ENCODE data around the gene SLIT3.

SLIT3 gene

DNA sequence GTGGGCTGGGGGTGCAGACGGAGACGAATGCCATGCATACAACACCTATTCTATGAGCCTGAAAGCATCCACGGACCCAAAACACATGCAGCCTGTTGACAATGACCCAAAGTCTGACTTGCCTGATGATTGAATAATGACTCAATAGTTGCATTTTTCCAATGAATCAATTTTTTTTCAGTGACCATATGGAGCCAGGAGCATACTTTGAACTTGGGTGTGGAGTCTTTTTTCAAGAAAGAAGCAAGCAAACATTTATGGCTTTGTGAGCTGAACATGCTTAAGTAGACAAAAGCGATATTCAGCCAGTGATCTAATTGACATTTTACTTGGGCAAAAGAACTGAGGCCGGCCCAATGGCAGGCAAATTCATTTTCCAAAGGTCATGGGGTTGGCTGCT, 437.9 kb downstream of the SLIT3 start:
- no peak overlapping the region for H3K4me3 ChIP-seq (ENCODE audit: low read depth, low read length)
- TF ChIP-seq CTCF (IDR thresholded peaks at IDR 0.05; ENCODE audit: low read depth, low read length, missing control alignments), result no peak
- DNase-seq (ENCODE audit: low read depth), result no peak

DNA sequence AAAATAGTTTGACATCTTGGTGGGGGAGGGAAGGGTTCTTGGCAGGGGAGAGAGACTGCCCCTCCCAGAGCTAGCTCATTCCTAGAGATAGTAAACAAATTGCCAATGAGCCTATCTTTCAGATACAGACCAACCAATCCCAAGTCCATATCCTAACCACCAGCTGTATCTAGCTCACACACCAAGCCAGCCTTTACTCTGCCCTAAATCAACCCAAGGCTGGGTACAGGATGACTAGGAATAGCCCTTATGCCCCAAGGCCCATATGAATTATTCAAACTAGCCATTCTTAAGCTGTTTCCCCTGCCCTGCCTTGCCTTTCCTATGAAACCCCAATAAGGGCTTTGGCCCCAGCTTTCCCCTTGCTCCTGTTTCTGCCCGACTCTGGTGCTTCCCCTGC, 440.4 kb downstream of the SLIT3 start:
- no peak overlapping the region for H3K4me3 ChIP-seq (ENCODE audit: low read depth, low read length)
- no peak for TF ChIP-seq CTCF (IDR thresholded peaks at IDR 0.05; ENCODE audit: low read depth, low read length, missing control alignments)
- DNase-seq (ENCODE audit: low read depth), result no peak

- TF ChIP-seq CTCF (IDR thresholded peaks at IDR 0.05; ENCODE audit: low read depth, low read length, missing control alignments), result no peak
- no peak overlapping the region for H3K4me3 ChIP-seq (ENCODE audit: low read depth, low read length)
- DNase-seq (ENCODE audit: low read depth), result no peak
Measured at GRCh38 chr5:168860081-168860480, 440.9 kb downstream of the SLIT3 start.

- no peak overlapping the region for H3K4me3 ChIP-seq (ENCODE audit: low read depth, low read length)
- DNase-seq (ENCODE audit: low read depth), result no peak
- TF ChIP-seq CTCF (IDR thresholded peaks at IDR 0.05; ENCODE audit: low read depth, low read length, missing control alignments), result no peak
Measured at GRCh38 chr5:168859471-168859870, 441.5 kb downstream of the SLIT3 start.

DNA sequence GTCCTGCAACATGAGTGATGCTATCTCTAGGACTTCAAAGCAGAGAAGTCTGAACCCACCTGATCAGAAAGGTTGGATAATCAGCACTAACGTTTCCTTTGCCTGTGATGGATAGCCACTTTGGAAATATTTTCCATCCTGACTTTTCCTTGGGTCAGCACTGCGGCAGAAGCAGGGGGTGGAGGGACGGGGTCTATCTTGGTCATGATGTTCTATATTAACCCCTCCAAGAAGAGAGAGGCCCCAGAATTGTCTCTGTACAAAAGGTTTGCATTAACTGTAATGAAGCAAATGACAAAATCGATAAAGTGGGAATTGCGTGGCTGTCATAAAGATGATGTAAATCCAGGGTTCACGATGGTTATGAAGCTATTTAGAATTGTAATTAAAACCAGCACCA, 441.9 kb downstream of the SLIT3 start:
- no peak for TF ChIP-seq CTCF (IDR thresholded peaks at IDR 0.05; ENCODE audit: low read depth, low read length, missing control alignments)
- DNase-seq (ENCODE audit: low read depth), result no peak
- H3K4me3 ChIP-seq (ENCODE audit: low read depth, low read length), result no peak overlapping the region

GRCh38 chr5:168858371-168858770, 442.6 kb downstream of the SLIT3 start:
- no peak for DNase-seq (ENCODE audit: low read depth)
- H3K4me3 ChIP-seq (ENCODE audit: low read depth, low read length), result no peak overlapping the region
- TF ChIP-seq CTCF (IDR thresholded peaks at IDR 0.05; ENCODE audit: low read depth, low read length, missing control alignments), result no peak

DNA sequence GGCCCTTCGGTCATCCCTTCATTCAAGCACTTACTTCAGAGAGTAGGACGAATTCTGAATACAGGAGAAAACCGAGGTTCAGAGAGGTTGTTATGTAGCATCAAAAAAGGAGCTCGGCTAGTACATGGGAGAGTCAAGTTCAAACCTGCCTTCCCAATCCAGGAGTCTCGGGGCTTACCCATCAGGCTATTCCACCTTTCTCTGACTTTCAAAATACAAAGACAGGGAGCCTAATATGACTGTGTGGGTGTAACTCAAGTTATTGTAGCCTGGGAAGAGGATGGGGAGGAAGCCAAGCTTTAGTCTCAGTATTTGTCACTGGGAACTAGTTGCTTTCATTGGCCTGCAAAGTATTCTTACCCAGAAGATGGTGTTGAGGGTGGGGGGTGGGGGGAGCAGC, 447.0 kb downstream of the SLIT3 start:
- no peak for DNase-seq (ENCODE audit: low read depth)

More for the DNA sequence above, 447.0 kb downstream of the SLIT3 start:
- TF ChIP-seq CTCF (IDR thresholded peaks at IDR 0.05; ENCODE audit: low read depth, low read length, missing control alignments), result no peak
- H3K4me3 ChIP-seq (ENCODE audit: low read depth, low read length), result no peak overlapping the region
